ENCODE results near the gene IL18RAP. TPM values are rescaled to one million over a fixed set of nuclear protein-coding genes. Genes with fewer than 3 reads are reported as not detected.

IL18RAP gene
- total RNA-seq, 1 experiment from 2014 or later, result not detected

DNA sequence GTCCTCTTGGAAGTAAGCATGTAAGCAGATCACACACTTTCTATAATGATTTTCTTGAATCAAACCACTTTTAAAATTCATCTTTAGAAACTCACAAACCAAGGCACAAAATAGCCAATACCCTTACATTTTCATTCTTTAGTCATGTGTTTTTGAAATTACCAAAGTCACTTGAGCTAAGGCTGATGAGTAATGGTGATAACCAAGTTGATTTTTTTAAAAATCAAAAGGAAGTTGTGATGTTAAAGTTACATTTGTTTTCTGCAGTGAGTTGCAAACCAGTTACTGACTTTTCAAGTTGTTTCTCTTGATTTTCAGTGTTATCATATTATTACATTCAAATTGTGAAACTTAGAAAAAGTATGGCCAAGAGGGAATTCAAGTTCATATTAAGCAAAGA lies 21.5 kb upstream of the IL18RAP start:
- no peaks in the 10 kb centered on the region for H3K27me3 ChIP-seq (replicated peaks)
- no peak overlapping the region for H3K4me3 ChIP-seq
- H3K4me1 ChIP-seq (replicated peaks), result no peaks in the 10 kb centered on the region
- DNase-seq (ENCODE audit: low read depth in 1 of 2, low spot score in 2 of 2), result no peak
- H3K27ac ChIP-seq, result no peak overlapping the region
- no peaks in the 10 kb centered on the region for H3K36me3 ChIP-seq
- no peaks in the 10 kb centered on the region for H3K9me3 ChIP-seq (replicated peaks)

GRCh38 chr2:102401865-102402264 lies 21.1 kb upstream of the IL18RAP start:
- Histone ChIP-seq H3K4me1 (replicated peaks) (no peaks in the 10 kb centered on the region), H3K4me3 (no peak overlapping the region), H3K36me3 (no peaks in the 10 kb centered on the region), H3K27ac (no peak overlapping the region), H3K9me3 (replicated peaks) (no peaks in the 10 kb centered on the region), H3K27me3 (replicated peaks) (no peaks in the 10 kb centered on the region)
- DNase-seq (ENCODE audit: low read depth in 1 of 2, low spot score in 2 of 2), result no peak

DNA sequence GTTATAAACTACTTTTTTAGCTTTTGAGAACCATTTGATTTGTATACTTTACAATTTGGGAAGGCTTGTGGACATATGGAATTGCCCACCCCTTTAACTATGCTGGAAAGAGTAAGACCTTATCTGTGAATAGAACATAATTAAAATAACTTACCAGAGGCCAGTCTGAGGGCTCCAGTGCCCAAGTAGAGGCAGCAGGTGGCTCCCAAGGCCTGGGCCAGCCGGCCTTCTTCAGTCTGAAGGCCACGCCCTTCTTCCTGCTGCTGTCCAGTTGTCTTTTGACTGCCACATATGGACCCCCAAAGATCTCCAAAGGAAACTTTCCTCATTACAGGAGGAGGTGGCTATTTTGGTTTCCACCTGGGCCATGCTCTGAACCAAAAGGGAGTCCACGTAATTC lies 12.0 kb upstream of the IL18RAP start:
- Histone ChIP-seq H3K4me1 (replicated peaks) (no peaks in the 10 kb centered on the region), H3K36me3 (no peaks in the 10 kb centered on the region), H3K9me3 (replicated peaks) (no peaks in the 10 kb centered on the region; the same call in 1 of the 2 replicates), H3K27ac (no peak overlapping the region), H3K4me3 (no peak overlapping the region), H3K27me3 (replicated peaks) (no peaks in the 10 kb centered on the region)
- no peak for DNase-seq (ENCODE audit: low read depth in 1 of 2, low spot score in 2 of 2)

GRCh38 chr2:102412199-102412598 lies 10.8 kb upstream of the IL18RAP start:
- Histone ChIP-seq H3K4me1 (replicated peaks) (no peaks in the 10 kb centered on the region), H3K36me3 (no peaks in the 10 kb centered on the region), H3K27ac (no peak overlapping the region), H3K27me3 (replicated peaks) (no peaks in the 10 kb centered on the region), H3K4me3 (no peak overlapping the region), H3K9me3 (replicated peaks) (no peaks in the 10 kb centered on the region; the same call in 1 of the 2 replicates)
- no peak for DNase-seq (ENCODE audit: low read depth in 1 of 2, low spot score in 2 of 2)

DNA sequence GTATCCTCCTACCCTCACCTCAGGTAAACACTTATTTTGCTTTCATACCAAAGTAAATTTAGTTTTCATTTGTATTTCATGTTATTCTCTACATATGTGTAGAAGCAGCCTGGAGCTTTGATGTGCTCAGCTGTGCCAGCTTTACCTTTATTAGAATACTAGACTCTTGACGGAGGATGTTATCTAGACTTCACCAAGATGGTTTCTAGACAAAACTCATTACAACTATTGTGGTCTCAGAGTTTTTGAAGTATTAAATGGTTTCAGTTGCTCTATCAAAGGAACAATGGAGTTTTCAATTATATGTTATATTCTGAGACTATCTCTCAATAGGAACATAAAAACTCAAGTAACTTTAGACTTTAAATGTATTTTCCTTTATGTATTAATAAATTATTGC lies 5.0 kb upstream of the IL18RAP start:
- Histone ChIP-seq H3K27ac (no peak overlapping the region), H3K36me3 (no peaks in the 10 kb centered on the region), H3K4me1 (replicated peaks) (no peaks in the 10 kb centered on the region), H3K4me3 (no peak overlapping the region), H3K27me3 (replicated peaks) (peaks cover 7% of the 10 kb centered on the region), H3K9me3 (replicated peaks) (no peaks in the 10 kb centered on the region)
- DNase-seq (ENCODE audit: low read depth in 1 of 2, low spot score in 2 of 2), result no peak

DNA sequence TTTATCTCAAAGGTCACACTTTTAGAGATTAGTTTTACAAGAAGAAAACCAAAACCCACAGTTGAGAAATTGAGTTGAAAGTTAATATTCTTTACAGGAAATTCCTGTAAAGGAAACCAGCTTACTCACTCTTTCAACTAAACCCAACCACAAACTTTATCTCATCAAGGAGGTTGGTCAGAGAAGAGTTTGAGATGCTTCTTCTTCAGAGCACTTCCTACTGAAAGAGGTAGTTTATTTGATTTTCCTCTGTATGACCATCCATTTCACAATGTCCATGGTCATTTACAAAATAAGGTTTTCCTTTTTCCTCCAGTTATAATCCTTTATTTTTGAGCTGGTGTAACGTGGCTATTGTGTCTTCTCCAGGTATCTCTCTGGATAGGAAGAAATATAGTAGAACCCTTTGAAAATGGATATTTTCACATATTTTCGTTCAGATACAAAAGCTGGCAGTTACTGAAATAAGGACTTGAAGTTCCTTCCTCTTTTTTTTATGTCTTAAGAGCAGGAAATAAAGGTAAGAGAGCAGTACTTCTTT lies 4.5 kb upstream of the IL18RAP start:
- Histone ChIP-seq H3K27me3 (replicated peaks) (peaks cover 7% of the 10 kb centered on the region), H3K36me3 (no peaks in the 10 kb centered on the region), H3K4me3 (no peak overlapping the region), H3K9me3 (replicated peaks) (no peaks in the 10 kb centered on the region), H3K27ac (no peak overlapping the region), H3K4me1 (replicated peaks) (no peaks in the 10 kb centered on the region)
- DNase-seq (ENCODE audit: low read depth in 1 of 2, low spot score in 2 of 2), result no peak

DNA sequence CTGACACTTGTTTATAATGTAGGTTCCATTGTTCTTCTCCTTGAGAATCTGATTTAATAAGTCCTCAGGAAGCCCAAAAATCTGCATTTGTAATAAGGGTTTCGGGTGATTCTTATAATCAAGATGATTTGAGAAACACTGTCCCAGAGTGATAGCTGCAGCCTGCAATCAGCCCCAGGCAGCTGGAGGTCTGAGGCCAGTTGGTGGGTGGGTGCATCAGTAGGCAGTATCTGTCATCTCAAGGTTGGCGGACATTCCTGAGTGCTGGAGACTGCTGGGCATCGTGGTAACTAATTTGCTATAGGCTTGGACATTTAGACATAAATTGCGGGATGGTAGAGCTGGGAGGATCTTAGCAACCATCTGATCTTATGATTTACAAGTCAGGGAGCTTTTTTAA lies 2.7 kb upstream of the IL18RAP start:
- Histone ChIP-seq H3K4me3 (no peak overlapping the region), H3K27me3 (replicated peaks) (peaks cover 7% of the 10 kb centered on the region), H3K4me1 (replicated peaks) (no peaks in the 10 kb centered on the region), H3K27ac (no peak overlapping the region), H3K9me3 (replicated peaks) (no peaks in the 10 kb centered on the region), H3K36me3 (no peaks in the 10 kb centered on the region)
- no peak for DNase-seq (ENCODE audit: low read depth in 1 of 2, low spot score in 2 of 2)

DNA sequence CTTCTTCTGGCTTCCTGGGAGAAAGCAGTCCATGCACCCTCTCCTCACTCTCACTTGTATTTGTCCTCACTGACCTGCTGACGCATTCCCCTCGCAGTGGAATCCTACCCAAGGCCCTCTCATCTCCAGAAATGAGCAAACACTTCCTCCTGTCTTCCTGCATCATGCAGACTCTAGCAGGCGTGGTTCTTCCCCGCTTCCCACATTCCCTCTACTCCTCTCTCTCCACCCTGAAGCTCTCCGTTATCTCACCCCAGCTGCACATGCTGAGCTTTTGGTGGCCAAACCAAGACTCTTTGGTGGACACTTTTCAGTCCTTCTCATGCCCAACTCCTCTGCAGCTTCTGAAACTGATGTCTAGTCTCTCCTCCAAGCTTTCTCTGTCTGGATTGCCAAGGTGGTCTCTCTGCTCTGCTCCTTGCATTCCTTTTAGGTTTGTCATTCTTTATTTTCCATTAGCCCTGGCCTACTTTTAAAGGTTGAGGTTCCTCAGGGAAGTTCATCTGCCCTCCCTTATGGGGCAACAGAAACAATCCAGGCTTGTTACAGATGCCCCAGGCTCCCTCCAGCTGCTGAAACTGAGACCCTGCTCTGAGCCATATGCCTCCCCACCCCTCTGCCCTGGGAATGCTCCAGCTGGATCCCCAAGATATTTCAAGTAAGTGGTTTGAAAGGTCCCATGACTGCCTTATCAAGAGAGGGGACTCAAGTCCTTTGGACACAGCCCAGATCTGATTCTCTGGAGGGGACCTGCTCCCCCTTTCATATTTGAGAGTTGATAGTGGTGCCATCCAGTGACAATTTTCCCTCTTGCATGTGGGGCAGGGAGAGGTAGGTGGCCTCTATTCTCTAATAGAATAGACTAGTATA lies 835 bp upstream of the IL18RAP start:
- Histone ChIP-seq H3K9me3 (replicated peaks) (no peaks in the 10 kb centered on the region), H3K27ac (no peak overlapping the region), H3K4me3 (no peak overlapping the region), H3K27me3 (replicated peaks) (peaks cover 7% of the 10 kb centered on the region), H3K4me1 (replicated peaks) (no peaks in the 10 kb centered on the region), H3K36me3 (no peaks in the 10 kb centered on the region)
- no peak for DNase-seq (ENCODE audit: low read depth in 1 of 2, low spot score in 2 of 2)

DNA sequence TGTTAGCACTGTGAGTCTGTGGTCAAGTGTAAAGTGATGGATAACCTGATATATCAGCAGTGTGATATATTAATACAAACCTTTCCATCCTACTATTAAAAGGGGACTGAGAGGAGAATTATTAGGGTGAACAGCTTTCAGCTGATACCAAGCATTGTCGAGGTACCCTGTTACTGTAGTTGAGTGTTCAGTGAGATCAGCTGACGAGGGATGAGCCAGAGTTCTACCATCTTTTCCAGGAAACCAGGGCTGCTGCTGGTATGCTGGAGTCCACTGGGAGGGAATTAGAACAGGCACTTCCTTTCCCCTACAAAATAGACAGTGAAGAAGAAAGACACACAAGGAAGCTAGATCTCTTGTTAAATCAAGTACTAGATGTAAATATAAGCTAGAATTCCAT lies 408 bp downstream of the IL18RAP start:
- H3K4me3 ChIP-seq, result no peak overlapping the region
- no peaks in the 10 kb centered on the region for H3K9me3 ChIP-seq (replicated peaks)
- DNase-seq (ENCODE audit: low read depth in 1 of 2, low spot score in 2 of 2), result no peak
- no peak overlapping the region for H3K27ac ChIP-seq
- peaks cover 7% of the 10 kb centered on the region for H3K27me3 ChIP-seq (replicated peaks)
- H3K36me3 ChIP-seq, result no peaks in the 10 kb centered on the region
- H3K4me1 ChIP-seq (replicated peaks), result no peaks in the 10 kb centered on the region

DNA sequence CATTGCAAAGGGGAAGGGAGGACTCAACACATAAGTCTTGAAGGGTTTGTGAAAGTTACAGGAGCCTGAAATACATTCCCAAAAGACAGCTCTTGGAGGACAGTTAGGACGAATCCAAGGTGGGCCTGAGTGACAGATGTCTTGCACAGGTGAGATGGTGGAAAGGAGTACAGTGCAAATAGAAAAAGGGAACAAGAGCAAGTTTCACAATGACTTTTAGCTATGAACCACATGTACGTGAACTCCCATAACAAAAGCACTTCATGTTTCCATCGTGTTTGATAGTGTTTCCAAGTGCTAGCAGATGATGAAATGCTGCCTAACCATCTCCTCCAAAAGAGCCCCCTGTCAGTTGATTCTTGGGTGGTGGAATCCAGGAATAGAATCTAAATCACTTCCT lies 1.8 kb downstream of the IL18RAP start:
- H3K27ac ChIP-seq, result no peak overlapping the region
- no peak for DNase-seq (ENCODE audit: low read depth in 1 of 2, low spot score in 2 of 2)
- no peak overlapping the region for H3K4me3 ChIP-seq
- no peaks in the 10 kb centered on the region for H3K9me3 ChIP-seq (replicated peaks)
- H3K27me3 ChIP-seq (replicated peaks), result peaks cover 10% of the 10 kb centered on the region
- H3K4me1 ChIP-seq (replicated peaks), result no peaks in the 10 kb centered on the region
- H3K36me3 ChIP-seq, result no peaks in the 10 kb centered on the region

GRCh38 chr2:102425441-102426132 lies 2.6 kb downstream of the IL18RAP start:
- no peaks in the 10 kb centered on the region for H3K9me3 ChIP-seq (replicated peaks)
- peaks cover 8% of the 10 kb centered on the region for H3K27me3 ChIP-seq (replicated peaks)
- H3K4me3 ChIP-seq, result no peak overlapping the region
- no peaks in the 10 kb centered on the region for H3K36me3 ChIP-seq
- H3K27ac ChIP-seq, result no peak overlapping the region
- H3K4me1 ChIP-seq (replicated peaks), result no peaks in the 10 kb centered on the region
- DNase-seq (ENCODE audit: low read depth in 1 of 2, low spot score in 2 of 2), result no peak

DNA sequence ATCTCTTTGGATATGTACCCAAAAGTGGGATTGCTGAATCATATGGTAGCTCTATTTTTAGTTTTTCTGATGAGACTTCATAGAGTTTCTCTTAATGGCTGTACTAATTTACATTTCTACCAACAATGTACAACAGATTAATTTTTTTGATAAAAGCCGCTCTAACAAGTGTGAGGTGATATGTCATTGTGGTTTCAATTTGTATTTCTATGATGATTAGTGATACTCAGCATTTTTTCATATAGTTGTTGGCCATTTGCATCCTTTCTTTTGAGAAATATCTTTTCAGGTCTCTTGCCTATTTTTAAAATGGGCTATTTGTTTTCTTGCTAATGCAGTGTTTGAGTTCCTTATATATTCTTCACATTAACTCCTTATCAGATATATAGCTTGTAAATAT lies 4.3 kb downstream of the IL18RAP start:
- no peak overlapping the region for H3K4me3 ChIP-seq
- no peaks in the 10 kb centered on the region for H3K4me1 ChIP-seq (replicated peaks)
- no peaks in the 10 kb centered on the region for H3K9me3 ChIP-seq (replicated peaks)
- DNase-seq (ENCODE audit: low read depth in 1 of 2, low spot score in 2 of 2), result no peak
- H3K36me3 ChIP-seq, result no peaks in the 10 kb centered on the region
- H3K27ac ChIP-seq, result no peak overlapping the region
- H3K27me3 ChIP-seq (replicated peaks), result peaks cover 3% of the 10 kb centered on the region; the same call in 1 of the 2 replicates

GRCh38 chr2:102428573-102428972 lies 5.6 kb downstream of the IL18RAP start:
- no peak for DNase-seq (ENCODE audit: low read depth in 1 of 2, low spot score in 2 of 2)
- Histone ChIP-seq H3K27me3 (replicated peaks) (0 out of 2 replicates have a peak, but pooled peaks cover 3% of the 10 kb centered on the region), H3K9me3 (replicated peaks) (no peaks in the 10 kb centered on the region), H3K4me3 (no peak overlapping the region), H3K4me1 (replicated peaks) (no peaks in the 10 kb centered on the region), H3K27ac (no peak overlapping the region), H3K36me3 (no peaks in the 10 kb centered on the region)

- Histone ChIP-seq H3K9me3 (replicated peaks) (no peaks in the 10 kb centered on the region), H3K27me3 (replicated peaks) (peaks cover 3% of the 10 kb centered on the region; the same call in 1 of the 2 replicates), H3K4me1 (replicated peaks) (no peaks in the 10 kb centered on the region), H3K36me3 (no peaks in the 10 kb centered on the region), H3K4me3 (no peak overlapping the region), H3K27ac (no peak overlapping the region)
- no peak for DNase-seq (ENCODE audit: low read depth in 1 of 2, low spot score in 2 of 2)
These were observed 9.4 kb downstream of the IL18RAP start for GRCh38 chr2:102432386-102432785.

Measured in SJSA1 (cell line).